Measurements from ENCODE around the gene SLC5A6.

Gene SLC5A6

GRCh38 chr2:27247893-27248292 lies 35.8 kb upstream of the SLC5A6 start:
- ChIA-PET CTCF (interaction anchor here (0.5 to 2.6 kb wide), 7 partner anchors 13 to 436 kb away, joined by 3 to 9 read pairs (median 4); no protein-coding TSS in a partner anchor), POLR2A (interaction anchor here (2.1 to 2.2 kb wide), 2 partner anchors 32 to 44 kb away, joined by 7 to 8 read pairs; no protein-coding TSS in a partner anchor)
- TF ChIP-seq, protein P1, sequence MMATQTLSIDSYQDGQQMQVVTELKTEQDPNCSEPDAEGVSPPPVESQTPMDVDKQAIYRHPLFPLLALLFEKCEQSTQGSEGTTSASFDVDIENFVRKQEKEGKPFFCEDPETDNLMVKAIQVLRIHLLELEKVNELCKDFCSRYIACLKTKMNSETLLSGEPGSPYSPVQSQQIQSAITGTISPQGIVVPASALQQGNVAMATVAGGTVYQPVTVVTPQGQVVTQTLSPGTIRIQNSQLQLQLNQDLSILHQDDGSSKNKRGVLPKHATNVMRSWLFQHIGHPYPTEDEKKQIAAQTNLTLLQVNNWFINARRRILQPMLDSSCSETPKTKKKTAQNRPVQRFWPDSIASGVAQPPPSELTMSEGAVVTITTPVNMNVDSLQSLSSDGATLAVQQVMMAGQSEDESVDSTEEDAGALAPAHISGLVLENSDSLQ (IDR thresholded peaks at IDR 0.05), result no peak
- TF ChIP-seq ZNF384 (IDR thresholded peaks at IDR 0.05), result no peak
- no peak for TF ChIP-seq FOXA1 (IDR thresholded peaks at IDR 0.05)
- no peak for TF ChIP-seq BHLHE40 (IDR thresholded peaks at IDR 0.05; ENCODE audit: borderline replicate concordance)
- no peak for TF ChIP-seq TARDBP (IDR thresholded peaks at IDR 0.05)
- no peak for TF ChIP-seq HDGF (IDR thresholded peaks at IDR 0.05; ENCODE audit: borderline replicate concordance)
- TF ChIP-seq NFRKB (IDR thresholded peaks at IDR 0.05), result no peak
- TF ChIP-seq SP1 (IDR thresholded peaks at IDR 0.05), result no peak
- no peak for TF ChIP-seq LEF1 (IDR thresholded peaks at IDR 0.05; ENCODE audit: borderline replicate concordance)
- TF ChIP-seq L3MBTL2 (conservative IDR thresholded peaks at IDR 0.05), result no peak
- no peak for TF ChIP-seq SUZ12 (IDR thresholded peaks at IDR 0.05)
- no peak for DNase-seq (ENCODE audit: extremely low spot score)

DNA sequence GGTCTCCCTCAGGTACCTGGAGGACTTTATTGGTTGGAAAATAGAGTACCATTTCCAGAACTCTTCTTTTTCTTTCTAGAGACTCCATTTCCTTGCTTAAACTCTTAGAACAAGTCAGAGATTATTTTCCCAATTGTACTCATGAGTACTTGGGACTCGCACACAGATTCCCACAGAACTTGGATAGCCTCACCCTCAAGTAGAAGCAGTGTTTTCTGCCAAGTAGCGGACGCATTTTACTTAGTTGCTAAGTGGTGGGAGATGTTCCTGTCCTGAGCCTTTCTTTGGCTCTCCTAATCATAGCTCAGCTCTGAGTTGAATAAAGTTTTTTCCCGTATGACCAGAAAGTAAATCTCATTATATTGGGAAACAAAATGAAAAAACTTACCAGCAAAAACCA lies 33.6 kb upstream of the SLC5A6 start:
- TF ChIP-seq ZNF384 (IDR thresholded peaks at IDR 0.05) (no peak), FOXA1 (IDR thresholded peaks at IDR 0.05) (no peak), FOXK2 (IDR thresholded peaks at IDR 0.05) (no peak), L3MBTL2 (conservative IDR thresholded peaks at IDR 0.05) (no peak), ARNT (IDR thresholded peaks at IDR 0.05) (no peak), SP1 (IDR thresholded peaks at IDR 0.05) (no peak), TARDBP (IDR thresholded peaks at IDR 0.05) (no peak), NFRKB (IDR thresholded peaks at IDR 0.05) (no peak), FOXM1 (IDR thresholded peaks at IDR 0.05; ENCODE audit: borderline replicate concordance) (no peak), SUZ12 (IDR thresholded peaks at IDR 0.05) (no peak), CTBP1 (IDR thresholded peaks at IDR 0.05; ENCODE audit: borderline replicate concordance) (no peak), ELF4 (IDR thresholded peaks at IDR 0.05) (no peak)
- TF ChIP-seq, protein P1 (IDR thresholded peaks at IDR 0.05), result no peak
- no peak for DNase-seq (ENCODE audit: extremely low spot score)
- POLR2A ChIA-PET, result no interaction called here
- CTCF ChIA-PET, result no interaction called here

DNA sequence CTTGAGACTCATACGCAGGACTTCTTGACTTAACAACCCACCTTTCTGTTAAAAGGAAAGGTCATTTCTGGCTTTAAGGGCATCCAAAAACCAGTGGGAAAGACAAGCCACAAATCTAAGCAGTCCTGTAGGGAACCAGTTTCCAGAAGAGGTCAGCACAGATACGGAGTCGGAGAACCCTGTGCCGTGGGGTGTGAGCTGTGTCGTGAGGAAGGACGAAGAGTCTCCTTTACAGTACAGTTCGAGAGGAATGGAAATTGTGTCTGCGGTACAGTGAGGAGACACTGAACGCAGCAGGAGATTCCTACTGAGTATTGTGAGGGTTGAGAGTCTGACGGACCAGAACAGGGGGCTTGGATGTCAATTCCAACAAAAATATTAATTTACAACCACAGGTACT lies 33.0 kb upstream of the SLC5A6 start:
- no peak for DNase-seq (ENCODE audit: extremely low spot score)
- ChIA-PET CTCF (no interaction called here), POLR2A (interaction anchor here (0.7 to 1.0 kb wide), 2 partner anchors 13 to 163 kb away, joined by 3 to 4 read pairs; no protein-coding TSS in a partner anchor)
- TF ChIP-seq FOXA1 (IDR thresholded peaks at IDR 0.05), result no peak
- TF ChIP-seq, protein P1 (IDR thresholded peaks at IDR 0.05), result no peak
- no peak for TF ChIP-seq L3MBTL2 (conservative IDR thresholded peaks at IDR 0.05)
- no peak for TF ChIP-seq LEF1 (IDR thresholded peaks at IDR 0.05; ENCODE audit: borderline replicate concordance)

- ChIA-PET POLR2A (interaction anchor here (1.0 kb wide), 1 partner anchor 18 kb away, joined by 3 read pairs; no protein-coding TSS in a partner anchor), CTCF (no interaction called here)
- TF ChIP-seq HDGF (IDR thresholded peaks at IDR 0.05; ENCODE audit: borderline replicate concordance) (no peak), ZNF384 (IDR thresholded peaks at IDR 0.05) (no peak), TARDBP (IDR thresholded peaks at IDR 0.05) (no peak), ELF4 (IDR thresholded peaks at IDR 0.05) (no peak), FOXK2 (IDR thresholded peaks at IDR 0.05) (no peak), NFRKB (IDR thresholded peaks at IDR 0.05) (no peak), SUZ12 (IDR thresholded peaks at IDR 0.05) (no peak), ARNT (IDR thresholded peaks at IDR 0.05) (no peak), FOXA1 (IDR thresholded peaks at IDR 0.05) (no peak), BHLHE40 (IDR thresholded peaks at IDR 0.05; ENCODE audit: borderline replicate concordance) (no peak)
- TF ChIP-seq, protein P1 (IDR thresholded peaks at IDR 0.05), result no peak
- DNase-seq (ENCODE audit: extremely low spot score), result no peak
These were observed 31.5 kb upstream of the SLC5A6 start for GRCh38 chr2:27243391-27244130.

- CTCF ChIA-PET, result interaction anchor here (1.7 kb wide), 1 partner anchor 37 kb away, joined by 4 read pairs; no protein-coding TSS in a partner anchor
- POLR2A ChIA-PET, result interaction anchor here (0.9 to 1.6 kb wide), 3 partner anchors 9 to 23 kb away, joined by 3 to 4 read pairs (median 4); no protein-coding TSS in a partner anchor
- DNase-seq (ENCODE audit: extremely low spot score), result no peak
- no peak for TF ChIP-seq CTBP1 (IDR thresholded peaks at IDR 0.05; ENCODE audit: borderline replicate concordance)
- TF ChIP-seq FOXM1 (IDR thresholded peaks at IDR 0.05; ENCODE audit: borderline replicate concordance), result no peak
- TF ChIP-seq, protein P1 (IDR thresholded peaks at IDR 0.05), result no peak
- no peak for TF ChIP-seq SP1 (IDR thresholded peaks at IDR 0.05)
- no peak for TF ChIP-seq NFRKB (IDR thresholded peaks at IDR 0.05)
- no peak for TF ChIP-seq BHLHE40 (IDR thresholded peaks at IDR 0.05; ENCODE audit: borderline replicate concordance)
These were observed 30.5 kb upstream of the SLC5A6 start for GRCh38 chr2:27242614-27242951.

Measured in HEK293T (cell line).